AG08396 (cell line): ENCODE data around the gene CHCHD6.

ENCODE experiments used
- DNase-seq: peaks from one replicate; pipeline ENCODE4 v3.0.0; 2012; ENCODE audit warnings: low spot score, mixed read lengths

The CHCHD6 gene

GRCh38 chr3:126979046-126979628 is 275.1 kb downstream of the CHCHD6 start:
- DNase-seq: no peak

GRCh38 chr3:126980266-126980811 is 276.3 kb downstream of the CHCHD6 start:
- DNase-seq: no peak

- peak; percentile 35 for DNase-seq
Measured at GRCh38 chr3:126982126-126982470, 278.1 kb downstream of the CHCHD6 start.

- peak; percentile 99 for DNase-seq
Measured at GRCh38 chr3:126982471-126983175, 278.6 kb downstream of the CHCHD6 start, which contains the start of gene PLXNA1. Gene PLXNA1, plus strand, starts transcription at chr3:126983115. Its CDS starts 5,479 bp downstream, at chr3:126988594.

GRCh38 chr3:126983276-126983652 is 279.2 kb downstream of the CHCHD6 start:
- peak; percentile 74 for DNase-seq

DNA sequence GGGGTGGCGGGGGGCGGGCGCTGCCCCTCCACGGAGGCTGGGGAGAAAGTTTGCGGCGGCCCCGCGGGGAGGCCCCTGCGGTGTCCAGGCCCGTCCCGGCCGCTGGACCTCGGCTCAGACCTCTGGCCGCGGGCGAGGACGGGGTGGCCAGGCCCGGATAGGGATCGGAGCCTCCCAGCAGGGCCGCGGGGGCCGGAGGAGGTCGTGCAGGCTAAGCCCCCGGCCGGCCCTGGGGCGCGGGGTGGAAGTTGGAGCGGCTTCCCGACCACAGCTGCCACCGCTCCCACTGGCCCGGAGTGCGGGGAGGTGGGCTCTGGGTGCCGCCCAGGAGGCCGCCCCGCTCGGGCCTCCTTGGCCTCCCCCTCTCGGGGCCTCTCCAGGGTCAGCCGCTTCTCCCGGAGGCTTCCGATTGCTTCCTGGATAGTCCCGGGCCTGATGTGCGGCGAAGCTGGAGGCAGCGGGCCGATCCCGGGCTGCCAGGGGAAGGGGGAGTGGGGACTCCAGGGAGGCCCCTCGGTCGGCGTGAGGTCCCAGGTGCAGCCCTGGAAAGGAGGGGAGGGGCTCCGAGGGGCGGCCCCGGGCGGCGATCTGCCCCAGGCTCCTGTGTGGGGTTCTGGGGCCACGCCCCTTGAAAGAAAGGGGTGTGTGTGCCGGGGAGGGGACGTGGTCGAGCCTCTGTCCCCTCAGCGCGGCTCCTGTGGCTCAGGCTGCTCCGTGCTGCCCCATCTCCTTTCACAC is 279.8 kb downstream of the CHCHD6 start:
- peak; percentile 55 for DNase-seq

DNA sequence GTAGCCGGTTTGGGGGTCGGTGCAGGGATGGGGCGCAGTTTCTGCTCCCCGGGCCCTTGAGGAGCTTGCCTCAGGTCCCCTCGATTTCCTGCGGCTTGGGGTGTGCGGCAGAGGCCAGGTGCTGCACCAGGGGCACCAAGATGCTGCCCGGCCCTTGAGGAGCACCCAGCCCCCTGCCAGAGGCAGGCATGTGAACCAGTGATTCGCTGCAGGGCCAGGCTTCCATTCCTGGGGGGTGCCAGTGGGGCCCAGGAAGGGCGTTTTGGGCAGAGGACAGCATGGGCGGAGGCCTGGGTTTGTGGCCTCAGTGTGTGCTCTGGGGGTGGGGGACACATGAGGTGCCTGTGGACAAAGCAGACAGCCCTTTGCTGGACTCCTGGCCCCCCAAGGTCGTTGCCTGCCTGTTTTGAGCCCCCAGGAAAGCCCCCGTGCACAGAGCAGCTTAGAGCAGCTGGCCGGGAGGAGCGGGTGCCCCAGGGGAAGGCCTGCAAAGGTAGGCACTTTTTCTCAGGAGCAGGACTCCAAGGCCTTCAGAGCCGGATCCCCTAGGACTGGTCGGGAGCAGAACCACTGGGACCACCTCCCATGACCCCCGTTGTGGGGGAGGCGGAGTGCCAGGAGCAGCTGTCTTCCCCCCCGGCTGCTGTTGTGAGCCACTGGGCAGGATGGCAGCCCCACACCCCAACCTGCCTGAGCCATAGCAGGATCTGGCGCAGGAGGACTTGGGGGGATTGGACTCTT is 280.5 kb downstream of the CHCHD6 start:
- DNase-seq: no peak

DNA sequence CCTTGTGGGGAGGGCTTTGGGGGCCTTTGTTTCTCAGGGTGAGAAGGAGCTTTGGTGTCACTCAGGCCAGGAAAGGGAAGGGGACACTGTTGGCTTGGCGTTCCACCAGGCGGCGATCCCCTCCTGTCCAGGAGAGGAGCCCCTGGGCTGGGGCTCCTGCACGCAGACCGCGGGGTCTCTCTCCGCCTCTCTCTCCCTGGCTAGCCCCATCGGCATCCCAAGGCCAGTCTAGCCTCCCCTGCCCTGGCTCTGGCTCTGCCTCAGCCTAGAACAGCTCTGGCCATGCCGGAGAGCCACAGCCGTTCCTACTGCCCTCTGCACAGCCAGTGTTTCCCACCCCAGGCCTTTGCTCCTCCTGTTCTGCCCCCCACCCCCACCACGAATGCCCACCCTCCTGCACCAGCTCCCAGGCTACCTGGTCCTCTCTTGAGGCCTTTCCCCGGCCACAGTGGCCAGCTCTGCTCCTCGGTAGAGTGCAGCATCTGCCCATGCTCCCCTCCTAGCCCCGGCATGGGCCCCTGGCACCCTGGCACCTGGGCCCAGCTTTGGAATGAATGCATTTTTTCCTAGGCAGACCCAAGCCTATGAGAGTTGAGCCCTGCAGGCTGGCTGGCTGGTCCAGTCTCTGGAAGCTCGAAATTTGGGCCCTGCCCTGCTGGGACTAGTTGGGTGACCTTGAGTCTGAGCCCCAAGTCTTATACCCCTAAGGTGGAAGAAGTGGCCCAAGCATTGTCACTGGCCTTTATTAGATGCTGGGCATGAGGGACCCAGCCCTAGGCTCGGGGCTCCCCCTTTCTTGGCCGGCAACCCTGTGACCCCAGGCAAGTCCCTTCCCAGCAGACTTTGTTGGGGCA is 281.3 kb downstream of the CHCHD6 start:
- no peak for DNase-seq

DNA sequence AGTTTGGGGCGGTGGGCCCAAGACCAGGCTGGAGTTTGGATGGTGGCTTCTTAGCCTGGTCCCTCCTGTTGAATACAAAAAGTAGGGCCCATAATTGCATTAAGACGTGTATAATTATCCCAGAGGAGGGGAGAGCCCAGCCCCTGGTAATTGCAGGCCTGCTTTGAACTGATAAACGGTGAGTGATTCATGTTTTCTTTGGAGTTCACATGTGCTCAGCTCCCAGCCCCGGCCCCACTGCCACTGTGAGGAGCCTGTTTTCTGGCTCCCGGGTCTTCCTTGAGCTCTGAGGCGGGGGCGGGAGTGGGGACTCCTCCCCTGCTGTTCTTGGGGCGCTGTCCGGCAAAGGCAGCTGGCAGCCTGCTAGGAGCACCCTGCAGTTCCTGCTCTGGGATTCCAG is 282.0 kb downstream of the CHCHD6 start:
- no peak for DNase-seq

DNA sequence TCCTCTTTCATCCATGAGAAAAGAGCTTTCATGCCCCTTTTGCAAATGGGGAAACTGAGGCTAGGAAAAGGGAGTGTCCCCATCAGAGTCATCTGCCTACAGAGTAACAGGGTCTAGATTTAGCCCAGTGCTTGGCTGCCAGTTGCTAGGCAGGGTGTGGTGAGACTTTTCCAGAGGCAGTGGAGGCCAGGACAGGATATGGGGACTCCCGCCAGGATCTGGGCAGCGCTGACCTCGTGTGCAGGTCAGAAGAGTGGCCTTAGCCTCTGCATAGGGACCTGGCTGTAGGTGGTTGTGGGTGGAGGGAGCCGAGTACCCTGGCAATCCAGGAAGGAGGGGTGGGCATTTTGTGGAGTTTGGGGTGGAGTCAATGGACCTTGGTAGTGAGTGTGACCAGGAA is 283.1 kb downstream of the CHCHD6 start:
- no peak for DNase-seq

GRCh38 chr3:126987596-126987995 is 283.6 kb downstream of the CHCHD6 start:
- DNase-seq: no peak

DNA sequence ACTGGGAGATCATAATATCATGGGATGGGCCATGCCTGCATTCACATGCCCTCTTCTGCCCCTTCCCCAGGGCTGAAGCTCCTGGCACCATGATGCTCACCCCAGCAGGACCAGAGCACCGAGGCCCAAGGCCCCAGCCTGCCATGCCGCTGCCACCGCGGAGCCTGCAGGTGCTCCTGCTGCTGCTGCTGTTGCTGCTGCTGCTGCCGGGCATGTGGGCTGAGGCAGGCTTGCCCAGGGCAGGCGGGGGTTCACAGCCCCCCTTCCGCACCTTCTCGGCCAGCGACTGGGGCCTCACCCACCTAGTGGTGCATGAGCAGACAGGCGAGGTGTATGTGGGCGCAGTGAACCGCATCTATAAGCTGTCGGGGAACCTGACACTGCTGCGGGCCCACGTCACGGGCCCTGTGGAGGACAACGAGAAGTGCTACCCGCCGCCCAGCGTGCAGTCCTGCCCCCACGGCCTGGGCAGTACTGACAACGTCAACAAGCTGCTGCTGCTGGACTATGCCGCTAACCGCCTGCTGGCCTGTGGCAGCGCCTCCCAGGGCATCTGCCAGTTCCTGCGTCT is 284.5 kb downstream of the CHCHD6 start:
- no peak for DNase-seq

GRCh38 chr3:126989316-126990023 is 285.4 kb downstream of the CHCHD6 start:
- no peak for DNase-seq

DNA sequence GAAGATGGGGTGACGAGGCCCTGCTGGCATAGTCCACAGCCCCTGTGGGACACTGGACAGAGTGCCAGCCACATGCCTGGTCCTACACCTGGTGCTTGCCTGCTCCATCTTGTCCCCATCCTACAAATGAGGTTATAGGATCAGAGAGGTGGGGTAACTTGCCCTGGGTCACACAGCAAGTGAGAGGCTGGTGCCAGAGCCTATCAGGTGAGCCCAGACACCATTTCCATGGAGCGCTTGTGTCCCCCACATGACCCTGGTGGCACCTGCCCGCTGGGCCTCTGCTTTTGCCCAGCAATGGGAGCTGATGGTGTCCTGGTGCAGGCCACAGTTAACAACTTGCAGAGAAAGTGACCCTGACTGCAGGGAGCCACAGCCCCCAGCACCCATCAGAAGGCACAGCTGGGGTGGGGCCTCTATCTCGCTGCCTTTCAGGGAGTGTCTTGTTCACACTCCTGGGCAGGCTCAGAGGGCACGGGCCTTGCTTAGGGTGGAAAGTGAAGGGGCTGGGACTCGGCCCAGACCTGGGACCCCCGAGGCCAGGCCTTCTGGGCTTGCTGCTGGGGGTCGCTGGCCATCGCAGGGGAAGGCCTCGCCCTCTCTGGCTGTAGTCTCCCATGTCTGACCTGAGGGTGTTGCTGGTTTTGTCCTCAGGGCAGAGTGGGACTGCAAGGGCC is 286.1 kb downstream of the CHCHD6 start:
- no peak for DNase-seq

GRCh38 chr3:126990890-126991289 is 286.9 kb downstream of the CHCHD6 start:
- no peak for DNase-seq

GRCh38 chr3:126991366-126992200 is 287.5 kb downstream of the CHCHD6 start:
- no peak for DNase-seq

GRCh38 chr3:126992216-126992615 is 288.2 kb downstream of the CHCHD6 start:
- DNase-seq: no peak

DNA sequence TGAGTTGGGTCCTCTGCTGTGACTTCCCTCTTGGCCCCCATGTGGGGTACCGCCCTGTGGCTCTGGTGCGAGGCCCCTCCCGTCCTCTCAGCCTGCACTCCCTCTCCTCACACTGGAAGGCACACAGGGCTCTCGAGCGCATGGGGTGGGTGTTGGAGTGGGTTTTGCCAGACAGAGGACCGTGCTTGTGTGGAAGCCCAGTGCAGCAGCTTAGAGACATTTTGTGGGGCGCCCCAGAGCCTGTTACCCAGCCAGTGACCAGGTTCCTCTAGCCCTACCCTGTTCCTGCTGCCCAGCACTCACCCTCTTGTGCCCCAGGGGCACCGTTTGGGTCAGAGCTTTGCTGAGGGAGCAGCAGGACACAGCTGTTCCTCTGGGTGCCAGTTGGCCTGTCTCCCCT is 288.7 kb downstream of the CHCHD6 start:
- DNase-seq: no peak

- DNase-seq: no peak
Measured at GRCh38 chr3:126993436-126993835, 289.4 kb downstream of the CHCHD6 start.
